MCF 10A (cell line): ENCODE measurements around the gene PMP22. TPM values are rescaled to one million over a fixed set of nuclear protein-coding genes. Genes with fewer than 3 reads are reported as not detected.

Source experiments
- BruUV-seq: library from RNA; stranded (reverse); fragments of 400-500 nt; replicated peaks from 2 replicates; lab custom pipeline; 2021; lab: Mats Ljungman, UMichigan
- CTCF ChIA-PET: fragments of 300-600 bp; sonication (Branson Sonifier 250); formaldehyde crosslinking; extraction: SDS; loops from one replicate; lab custom pipeline; 2021; ENCODE audit warnings: antibody characterized with exemption, inconsistent platforms; lab: Yijun Ruan, JAX
- POLR2A ChIA-PET: fragments of 300-600, 350-650 bp; sonication (Branson Sonifier 250); formaldehyde crosslinking; extraction: SDS; loops from one replicate; lab custom pipeline; 2020; ENCODE audit warnings: antibody characterized with exemption, inconsistent platforms; lab: Yijun Ruan, JAX
- DNase-seq: peaks from one replicate; pipeline ENCODE4 v3.0.0-alpha.2; 2018; ENCODE audit not compliant: unreplicated experiment
- H3K27ac Mint-ChIP-seq: one replicate; pipeline ENCODE4 v1.8.0; 2022; ENCODE audit warnings: mild to moderate bottlenecking, low read depth, mixed read lengths; ENCODE audit not compliant: unreplicated experiment
- H3K27me3 Mint-ChIP-seq: one replicate; pipeline ENCODE4 v1.8.0; 2022; ENCODE audit warnings: mixed read lengths; ENCODE audit not compliant: insufficient read depth, unreplicated experiment
- H3K36me3 Mint-ChIP-seq: one replicate; pipeline ENCODE4 v1.8.0; 2022; ENCODE audit warnings: mild to moderate bottlenecking, moderate library complexity, mixed read lengths; ENCODE audit not compliant: insufficient read depth, unreplicated experiment
- H3K4me1 Mint-ChIP-seq: one replicate; pipeline ENCODE4 v1.8.0; 2022; ENCODE audit warnings: mixed read lengths; ENCODE audit not compliant: insufficient read depth, unreplicated experiment
- H3K4me3 Mint-ChIP-seq: one replicate; pipeline ENCODE4 v1.8.0; 2022; ENCODE audit warnings: mild to moderate bottlenecking, moderate library complexity, mixed read lengths; ENCODE audit not compliant: unreplicated experiment
- H3K9me3 Mint-ChIP-seq: one replicate; pipeline ENCODE4 v1.8.0; 2022; ENCODE audit warnings: mixed read lengths; ENCODE audit not compliant: unreplicated experiment
- intact Hi-C: fragments of 100-400 bp; cut with micrococcal nuclease; formaldehyde crosslinking; loops from 2 replicates; pipeline ENCODE4 v1.14.1; 2022
- total RNA-seq: library from RNA; stranded (reverse); gene quantifications from 2 replicates; pipeline ENCODE4 v1.2.3, GENCODE V29; 2022
- TF ChIP-seq, protein P1 (sequence below): fragments of 200-600 bp; IDR thresholded peaks from one replicate; pipeline ENCODE4 v1.8.0; 2022; ENCODE audit warnings: antibody characterized with exemption, mild to moderate bottlenecking; ENCODE audit not compliant: unreplicated experiment

Gene PMP22
- total RNA-seq, 1 experiment from 2014 or later: 0.44 TPM

DNA sequence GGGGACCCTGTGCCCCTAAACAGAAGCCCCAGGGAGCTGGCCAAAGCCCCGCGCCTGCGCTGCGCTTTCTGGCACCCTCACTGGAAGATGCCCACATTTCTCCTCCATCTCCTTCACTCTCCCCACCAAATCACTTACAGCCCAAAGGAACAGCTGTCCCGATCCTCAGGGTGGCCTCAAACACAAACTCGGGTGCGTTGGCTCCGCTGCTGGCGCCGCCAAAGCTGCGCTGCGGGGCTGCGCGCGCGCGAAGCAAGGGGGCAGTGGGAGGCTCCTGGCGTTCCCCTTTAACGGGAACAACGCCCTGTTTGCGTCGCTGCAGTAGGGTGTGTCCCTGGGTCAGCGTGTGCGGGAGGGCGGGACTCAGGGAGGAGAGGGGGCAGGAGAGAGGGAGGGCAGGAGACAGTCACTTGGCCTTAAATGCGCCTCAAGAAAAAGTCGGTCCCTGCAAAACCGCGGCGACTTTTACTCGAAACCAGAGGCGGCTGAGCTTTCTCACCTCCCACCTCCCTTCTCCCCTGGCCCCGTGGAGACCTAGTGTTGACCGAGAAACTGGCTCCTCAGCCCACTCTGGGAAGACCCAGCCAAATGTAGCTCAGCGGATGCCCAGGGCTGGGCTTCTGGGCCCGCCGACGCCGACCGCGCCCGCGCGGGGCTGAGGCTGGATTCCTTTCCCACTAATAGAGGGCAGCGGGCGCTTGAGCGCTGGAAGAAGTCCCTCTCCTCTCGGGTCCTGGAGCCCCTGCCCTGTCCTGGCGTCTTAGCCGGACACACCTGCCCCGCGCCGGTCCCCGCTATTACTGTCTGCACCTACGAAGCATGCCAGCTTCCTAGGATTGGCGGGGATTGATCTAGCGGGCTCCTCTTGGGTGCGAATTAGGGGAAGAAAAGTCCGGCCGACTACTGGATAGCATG is 2.6 kb downstream of the PMP22 start:
- Mint-ChIP-seq H3K27me3 (peaks cover 53% of the 10 kb centered on the region), H3K4me1 (peaks cover 4% of the 10 kb centered on the region), H3K4me3 (no peak overlapping the region), H3K27ac (no peak overlapping the region), H3K9me3 (no peaks in the 10 kb centered on the region), H3K36me3 (no peaks in the 10 kb centered on the region)
- ChIA-PET CTCF (interaction anchor here (0.6 to 9.3 kb wide), 8 partner anchors 14 to 1647 kb away, joined by 3 to 148 read pairs (median 4); no protein-coding TSS in a partner anchor), POLR2A (interaction anchor here (1.8 kb wide), 1 partner anchor 241 kb away, joined by 9 read pairs; no protein-coding TSS in a partner anchor)
- no TSS peak for BruUV-seq
- TF ChIP-seq, protein P1, sequence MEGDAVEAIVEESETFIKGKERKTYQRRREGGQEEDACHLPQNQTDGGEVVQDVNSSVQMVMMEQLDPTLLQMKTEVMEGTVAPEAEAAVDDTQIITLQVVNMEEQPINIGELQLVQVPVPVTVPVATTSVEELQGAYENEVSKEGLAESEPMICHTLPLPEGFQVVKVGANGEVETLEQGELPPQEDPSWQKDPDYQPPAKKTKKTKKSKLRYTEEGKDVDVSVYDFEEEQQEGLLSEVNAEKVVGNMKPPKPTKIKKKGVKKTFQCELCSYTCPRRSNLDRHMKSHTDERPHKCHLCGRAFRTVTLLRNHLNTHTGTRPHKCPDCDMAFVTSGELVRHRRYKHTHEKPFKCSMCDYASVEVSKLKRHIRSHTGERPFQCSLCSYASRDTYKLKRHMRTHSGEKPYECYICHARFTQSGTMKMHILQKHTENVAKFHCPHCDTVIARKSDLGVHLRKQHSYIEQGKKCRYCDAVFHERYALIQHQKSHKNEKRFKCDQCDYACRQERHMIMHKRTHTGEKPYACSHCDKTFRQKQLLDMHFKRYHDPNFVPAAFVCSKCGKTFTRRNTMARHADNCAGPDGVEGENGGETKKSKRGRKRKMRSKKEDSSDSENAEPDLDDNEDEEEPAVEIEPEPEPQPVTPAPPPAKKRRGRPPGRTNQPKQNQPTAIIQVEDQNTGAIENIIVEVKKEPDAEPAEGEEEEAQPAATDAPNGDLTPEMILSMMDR: no peak
- no peak for DNase-seq
- intact Hi-C loops: no loop called here

DNA sequence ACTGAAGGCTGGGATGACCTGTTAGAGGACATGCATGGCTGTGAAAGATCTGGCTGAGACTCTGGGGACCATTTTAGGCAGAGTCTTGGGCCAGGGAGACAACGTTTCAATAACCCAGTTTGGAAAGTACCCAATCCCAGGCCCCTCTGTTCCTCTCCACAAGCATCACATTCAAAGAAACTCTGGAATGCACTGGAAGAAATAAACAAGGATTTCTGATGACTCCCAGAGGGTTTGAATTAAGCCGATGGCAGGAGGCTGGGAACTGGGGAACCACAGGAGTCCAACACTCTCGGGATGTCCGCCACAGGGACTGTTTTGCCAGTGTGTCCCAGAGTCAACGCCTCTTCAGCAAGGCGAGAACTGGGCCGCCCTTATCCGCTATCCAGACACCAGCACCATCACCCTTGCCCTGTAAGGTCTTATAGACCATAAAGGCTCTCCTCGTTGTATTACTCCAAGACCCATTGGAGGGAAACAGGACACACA is 3.3 kb downstream of the PMP22 start:
- intact Hi-C loops: no loop called here
- no TSS peak for BruUV-seq
- POLR2A ChIA-PET: no interaction called here
- Mint-ChIP-seq H3K27ac (no peak overlapping the region), H3K4me1 (peaks cover 4% of the 10 kb centered on the region), H3K36me3 (no peaks in the 10 kb centered on the region), H3K27me3 (peaks cover 46% of the 10 kb centered on the region), H3K9me3 (no peaks in the 10 kb centered on the region), H3K4me3 (no peak overlapping the region)
- CTCF ChIA-PET: interaction anchor here (0.6 to 9.3 kb wide), 8 partner anchors 218 to 1646 kb away, joined by 3 to 148 read pairs (median 4); no protein-coding TSS in a partner anchor
- TF ChIP-seq, protein P1: no peak
- no peak for DNase-seq

DNA sequence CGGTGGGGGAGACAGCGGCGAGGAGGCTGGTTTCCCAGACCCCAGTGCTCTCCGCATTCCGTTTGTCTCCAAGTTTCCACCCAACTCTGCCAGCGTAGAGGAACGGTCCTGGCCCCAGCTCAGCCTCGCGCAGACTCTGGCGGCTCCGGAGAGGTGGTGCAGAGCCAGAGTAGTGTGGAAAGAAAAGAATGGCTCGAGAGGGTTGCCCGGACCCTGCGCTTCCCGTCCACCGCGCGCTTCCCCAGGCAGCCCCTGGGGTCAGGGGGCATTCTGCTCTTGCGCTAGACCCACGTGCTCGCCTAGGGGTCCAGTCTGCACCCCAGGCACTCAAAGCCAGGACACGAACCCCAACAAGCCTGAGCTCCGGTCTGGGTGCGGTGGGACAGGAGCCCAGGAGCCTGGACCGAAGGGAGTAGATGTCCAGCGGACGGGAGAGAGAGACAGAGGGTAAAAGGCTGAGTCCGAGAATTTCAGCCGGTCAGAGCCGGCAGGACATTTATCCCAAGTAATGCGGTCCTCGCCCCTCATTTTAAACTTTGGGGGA is 3.8 kb downstream of the PMP22 start:
- Mint-ChIP-seq H3K4me1 (peaks cover 4% of the 10 kb centered on the region), H3K27me3 (peaks cover 41% of the 10 kb centered on the region), H3K27ac (no peak overlapping the region), H3K9me3 (no peaks in the 10 kb centered on the region), H3K4me3 (peak overlapping the region; percentile 90), H3K36me3 (no peaks in the 10 kb centered on the region)
- ChIA-PET POLR2A (no interaction called here), CTCF (interaction anchor here (0.8 to 9.3 kb wide), 4 partner anchors 224 to 265 kb away, joined by 3 to 148 read pairs (median 4); no protein-coding TSS in a partner anchor)
- no peak for DNase-seq
- no TSS peak for BruUV-seq
- TF ChIP-seq, protein P1: no peak
- intact Hi-C loops: no loop called here
